NCI-H524 (cell line): ENCODE data around the gene FASTKD1.

Source experiments
- DNase-seq, 2 experiments: peaks; one replicate each; lab custom pipeline; 2025; lab: John Stamatoyannopoulos, UW

The FASTKD1 gene

DNA sequence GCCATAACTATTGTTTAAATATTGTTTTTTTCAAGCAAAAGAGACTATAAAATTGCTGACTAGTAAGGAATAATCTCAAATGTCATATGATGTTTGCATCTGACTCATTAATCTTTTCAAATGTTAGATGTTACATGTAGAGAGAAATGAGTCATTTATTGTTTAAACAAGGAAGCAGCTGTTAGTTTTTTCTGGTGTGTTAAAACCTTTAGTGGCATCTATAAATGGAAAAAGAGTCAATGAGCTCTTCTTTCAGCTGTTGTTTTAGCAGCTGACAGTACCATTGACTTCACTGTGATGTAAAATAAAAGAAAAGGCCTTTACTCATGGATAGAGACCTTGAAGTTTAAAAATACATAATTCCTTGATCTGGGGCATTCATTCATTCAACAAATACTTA is 66.0 kb downstream of the FASTKD1 start:
- DNase-seq: no peak

DNA sequence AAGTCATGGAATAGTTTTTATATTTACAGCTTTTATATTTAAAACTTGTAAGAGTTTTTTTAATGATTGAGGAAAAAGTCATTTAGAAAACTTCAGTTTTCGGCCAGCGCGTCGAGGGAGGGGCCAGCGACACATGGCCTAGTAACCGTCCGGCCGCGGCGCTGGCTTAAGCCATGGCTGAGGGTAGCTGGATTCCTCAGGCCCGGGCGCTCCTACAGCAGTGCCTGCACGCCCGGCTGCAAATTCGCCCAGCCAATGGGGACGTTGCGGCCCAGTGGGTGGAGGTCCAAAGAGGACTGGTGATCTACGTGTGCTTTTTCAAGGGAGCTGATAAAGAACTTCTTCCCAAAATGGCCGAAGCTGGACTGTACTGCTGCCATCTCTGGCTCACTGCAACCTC is 69.0 kb downstream of the FASTKD1 start:
- no peak for DNase-seq

DNA sequence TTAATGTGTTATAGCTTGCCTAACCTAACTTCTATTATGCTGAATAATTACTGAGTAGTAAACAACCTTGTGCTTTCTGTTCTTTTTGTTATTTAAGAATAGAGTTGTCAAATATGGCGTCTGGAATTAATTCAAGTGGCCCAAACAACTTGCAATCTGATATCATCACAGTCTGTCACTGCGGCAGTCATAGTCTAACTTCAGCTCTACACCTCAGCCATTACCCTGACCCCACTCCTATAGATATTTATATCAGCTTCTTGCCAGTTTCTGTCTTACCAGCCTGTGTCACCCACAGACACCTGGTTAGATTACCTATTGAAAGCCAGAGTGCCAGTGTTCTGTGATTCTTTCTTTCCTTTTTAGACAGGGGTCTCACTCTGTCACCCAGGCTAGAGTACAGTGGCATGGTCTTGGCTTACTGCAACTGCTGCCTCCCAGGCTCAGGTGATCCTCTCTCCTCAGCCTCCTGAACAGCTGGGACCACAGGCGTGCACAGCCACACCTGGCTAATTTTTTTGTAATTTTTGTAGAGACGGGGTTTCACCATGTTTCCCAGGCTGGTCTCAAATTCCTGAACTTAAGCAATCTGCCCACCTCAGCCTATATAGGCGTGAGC is 78.2 kb downstream of the FASTKD1 start:
- DNase-seq: peak; percentile 21 to 60

DNA sequence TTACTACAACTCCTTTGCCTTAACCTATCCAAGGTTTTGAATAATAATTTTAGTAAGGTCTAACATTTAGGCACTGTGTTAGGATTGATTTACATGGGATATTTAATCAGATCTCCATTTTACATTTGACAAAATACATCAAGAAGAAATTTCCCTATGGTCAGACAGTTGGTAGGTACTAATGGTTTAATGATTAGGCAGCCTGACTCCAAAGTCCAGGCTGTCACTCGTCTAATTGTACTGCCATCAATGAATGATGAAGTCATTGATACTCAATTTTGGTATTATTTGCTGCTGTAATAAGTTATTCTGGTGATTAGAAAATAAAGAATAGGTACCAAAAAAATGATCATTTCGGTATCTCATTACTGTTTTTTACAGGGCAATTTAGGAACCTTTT is 80.3 kb downstream of the FASTKD1 start:
- no peak for DNase-seq

DNA sequence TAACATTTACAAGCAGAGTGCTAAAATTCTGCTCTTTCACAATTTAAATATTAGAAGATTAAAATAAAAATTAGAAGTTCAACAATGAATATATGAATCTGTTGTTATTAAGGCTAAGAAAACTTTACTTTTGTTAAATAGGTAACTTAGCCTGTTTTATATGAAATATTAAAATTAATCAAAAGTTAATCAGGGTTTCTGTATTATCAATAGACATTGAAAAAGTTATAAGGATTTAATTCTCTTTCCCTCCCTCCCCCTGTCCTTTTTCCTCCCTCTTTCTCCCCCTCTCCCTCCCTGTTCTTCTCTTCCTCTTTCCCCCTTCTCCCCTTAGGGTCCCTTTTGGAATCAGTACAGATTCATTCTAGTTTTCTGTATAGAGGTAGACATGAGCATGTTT is 82.3 kb downstream of the FASTKD1 start:
- DNase-seq: no peak

DNA sequence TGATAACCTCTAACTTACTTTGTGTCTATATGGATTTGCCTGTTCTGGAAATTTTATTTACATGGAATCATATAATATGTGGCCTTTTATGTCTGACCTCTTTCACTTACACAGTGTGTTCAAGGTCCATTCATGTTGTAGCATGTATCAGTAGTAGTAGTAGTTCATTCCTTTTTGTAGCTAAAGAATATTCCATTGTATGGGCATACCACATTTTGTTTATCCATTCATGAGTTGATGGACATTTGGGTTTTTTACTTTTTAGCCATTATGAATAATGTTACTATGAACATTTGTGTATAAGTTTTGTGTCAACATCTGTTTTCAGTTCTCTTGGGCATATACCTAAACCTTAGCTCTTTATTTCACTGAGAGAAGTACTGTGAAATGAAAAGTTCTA is 82.8 kb downstream of the FASTKD1 start:
- DNase-seq: no peak

DNA sequence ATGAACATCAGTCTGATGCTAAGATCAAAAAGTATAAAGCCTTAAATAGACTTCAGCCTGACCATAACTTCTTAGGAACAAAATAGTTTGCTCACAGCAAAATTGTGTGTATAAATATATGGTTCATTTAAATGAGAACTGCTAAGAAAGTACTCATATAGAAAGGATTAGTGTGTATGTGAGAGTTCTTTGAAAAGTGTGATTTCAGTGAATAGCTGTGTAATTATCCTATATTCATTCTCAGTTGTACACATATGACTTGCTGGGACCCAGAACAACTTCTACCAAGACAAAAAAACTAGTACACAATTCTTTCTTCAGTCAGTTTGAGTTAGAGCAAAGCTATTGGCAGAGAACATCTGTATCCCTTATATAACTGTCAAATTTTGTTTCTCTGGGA is 87.2 kb downstream of the FASTKD1 start:
- no peak for DNase-seq

DNA sequence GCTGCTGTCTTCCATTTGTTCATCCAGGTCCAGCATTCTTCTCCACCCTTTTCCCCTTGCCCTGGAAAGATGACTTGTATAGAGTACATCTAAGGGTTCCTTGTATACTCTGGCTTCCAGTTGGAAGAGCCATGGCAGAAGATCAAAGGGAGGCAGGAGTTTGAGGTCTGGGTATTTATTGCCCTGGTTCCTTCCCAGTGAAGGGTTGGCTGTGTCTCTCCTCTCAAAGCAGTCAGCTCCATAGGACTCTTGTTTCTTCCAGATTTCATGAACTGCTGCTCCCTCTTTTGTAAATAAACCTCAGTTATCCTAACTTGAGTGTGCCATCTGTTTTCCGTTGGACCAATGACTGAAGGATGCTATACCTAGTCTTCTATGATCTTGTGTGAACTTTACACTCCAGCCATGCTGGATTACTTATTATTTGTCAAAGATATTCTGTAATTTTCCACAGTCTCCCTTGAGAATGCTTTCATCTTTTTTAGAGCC is 88.0 kb downstream of the FASTKD1 start:
- peak; percentile 39 to 80 for DNase-seq

DNA sequence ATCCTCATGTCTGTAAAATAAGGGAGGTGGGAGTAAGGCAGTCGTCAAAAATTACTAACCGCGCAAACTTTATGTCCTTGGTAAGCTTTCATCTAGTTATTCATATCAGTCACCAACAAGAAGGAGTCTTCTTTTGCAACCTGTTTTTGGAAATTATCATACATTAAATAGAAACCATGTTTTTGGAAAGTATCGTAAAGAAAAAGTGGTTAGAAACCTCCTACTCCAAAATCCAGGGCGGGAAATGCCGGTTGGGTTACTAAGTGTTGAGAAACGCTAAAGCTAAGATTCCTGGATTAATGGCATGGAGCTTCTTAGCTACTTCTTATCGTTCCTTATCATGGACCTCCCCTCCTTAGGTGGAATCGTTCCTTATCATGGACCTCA is 93.6 kb downstream of the FASTKD1 start:
- peak in 1 of 2 experiments; percentile 33 for DNase-seq
